Activated CD8-positive, alpha-beta T cell treated with anti-CD3 and anti-CD28 coated beads for 36 hours (primary cell): ENCODE results near the gene MTMR3. TPM values are rescaled to one million over a fixed set of nuclear protein-coding genes. Genes with fewer than 3 reads are reported as not detected.

Experiments
- ATAC-seq: fragments of 200-7000 bp; cut with Tn5 transposase; one replicate; pipeline ENCODE4 v1.10.0; 2021; ENCODE audit warnings: mild to moderate bottlenecking, moderate library complexity
- CTCF ChIA-PET: fragments of 350-600 bp; sonication (Branson Sonifier 250); formaldehyde crosslinking; loops from one replicate; lab custom pipeline; 2021; ENCODE audit warnings: antibody characterized with exemption; lab: Charles Lee
- POLR2A ChIA-PET: fragments of 350-600 bp; sonication (Branson Sonifier 250); formaldehyde crosslinking; loops from one replicate; lab custom pipeline; 2021; ENCODE audit warnings: antibody characterized with exemption; lab: Charles Lee
- DNase-seq: peaks from one replicate; pipeline ENCODE4 v3.0.0-alpha.2; 2020
- H3K27ac Mint-ChIP-seq: one replicate; pipeline ENCODE4 v1.8.0; 2021; ENCODE audit warnings: mild to moderate bottlenecking, mixed read lengths
- H3K27me3 Mint-ChIP-seq: one replicate; pipeline ENCODE4 v1.8.0; 2021; ENCODE audit warnings: mixed read lengths
- H3K36me3 Mint-ChIP-seq: one replicate; pipeline ENCODE4 v1.8.0; 2021; ENCODE audit warnings: low read depth, mixed read lengths
- H3K4me1 Mint-ChIP-seq: one replicate; pipeline ENCODE4 v1.8.0; 2021; ENCODE audit warnings: low read depth, mixed read lengths
- H3K4me3 Mint-ChIP-seq: one replicate; pipeline ENCODE4 v1.8.0; 2021; ENCODE audit warnings: mild to moderate bottlenecking, moderate library complexity, mixed read lengths
- H3K9me3 Mint-ChIP-seq: one replicate; pipeline ENCODE4 v1.8.0; 2021; ENCODE audit warnings: mixed read lengths
- CTCF ChIP-seq: fragments of 200-600 bp; IDR thresholded peaks from one replicate; pipeline ENCODE4 v1.8.0; 2022; ENCODE audit warnings: antibody characterized with exemption, mild to moderate bottlenecking
- intact Hi-C: fragments of 100-400 bp; cut with micrococcal nuclease; formaldehyde crosslinking; loops from one replicate; pipeline ENCODE4 v1.10.0; 2022
- total RNA-seq, 2 experiments: library from RNA; stranded (reverse); gene quantifications; one replicate each; pipeline ENCODE4 v1.2.3, GENCODE V29; 2021

The MTMR3 gene
- total RNA-seq, 2 experiments from 2014 or later: 19.5 to 21.3 TPM

GRCh38 chr22:29917052-29917902, 34.3 kb downstream of the MTMR3 start:
- intact Hi-C loops: no loop called here
- DNase-seq (no peak), ATAC-seq (no peak)
- POLR2A ChIA-PET: interaction anchor here (1.0 kb wide), 1 partner anchor 38 kb away, joined by 3 read pairs; no protein-coding TSS in a partner anchor
- no peaks in the 10 kb centered on the region for H3K9me3 Mint-ChIP-seq
- H3K4me3 Mint-ChIP-seq: no peak overlapping the region
- no peaks in the 10 kb centered on the region for H3K27me3 Mint-ChIP-seq
- CTCF ChIA-PET: interaction anchor here (1.5 kb wide), 1 partner anchor 9 kb away, joined by 4 read pairs; no protein-coding TSS in a partner anchor
- H3K36me3 Mint-ChIP-seq: peaks cover 2% of the 10 kb centered on the region
- H3K4me1 Mint-ChIP-seq: peaks cover 53% of the 10 kb centered on the region
- H3K27ac Mint-ChIP-seq: no peak overlapping the region
- no peak for TF ChIP-seq CTCF

GRCh38 chr22:29925402-29925801, 42.4 kb downstream of the MTMR3 start:
- Mint-ChIP-seq H3K27me3 (no peaks in the 10 kb centered on the region), H3K4me3 (no peak overlapping the region), H3K27ac (no peak overlapping the region), H3K36me3 (peaks cover 5% of the 10 kb centered on the region), H3K4me1 (peaks cover 29% of the 10 kb centered on the region), H3K9me3 (peaks cover 5% of the 10 kb centered on the region)
- no peak for TF ChIP-seq CTCF
- ATAC-seq: no peak
- no peak for DNase-seq
- CTCF ChIA-PET: no interaction called here
- POLR2A ChIA-PET: no interaction called here
- intact Hi-C loops: no loop called here

- TF ChIP-seq CTCF: no peak
- no peaks in the 10 kb centered on the region for H3K27me3 Mint-ChIP-seq
- H3K27ac Mint-ChIP-seq: no peak overlapping the region
- ATAC-seq: no peak
- POLR2A ChIA-PET: no interaction called here
- peaks cover 28% of the 10 kb centered on the region for H3K4me1 Mint-ChIP-seq
- no peak for DNase-seq
- peaks cover 5% of the 10 kb centered on the region for H3K36me3 Mint-ChIP-seq
- no peak overlapping the region for H3K4me3 Mint-ChIP-seq
- H3K9me3 Mint-ChIP-seq: peaks cover 5% of the 10 kb centered on the region
- CTCF ChIA-PET: no interaction called here
- intact Hi-C loops: no loop called here
These were observed 43.1 kb downstream of the MTMR3 start for GRCh38 chr22:29926057-29926456.

- Mint-ChIP-seq H3K4me3 (no peak overlapping the region), H3K4me1 (peaks cover 43% of the 10 kb centered on the region), H3K27me3 (no peaks in the 10 kb centered on the region), H3K27ac (no peak overlapping the region), H3K36me3 (no peaks in the 10 kb centered on the region), H3K9me3 (no peaks in the 10 kb centered on the region)
- ATAC-seq: no peak
- DNase-seq: no peak
- ChIA-PET POLR2A (no interaction called here), CTCF (interaction anchor here (2.6 kb wide), 1 partner anchor 73 kb away, joined by 7 read pairs; no protein-coding TSS in a partner anchor)
- TF ChIP-seq CTCF: no peak
- intact Hi-C loops: no loop called here
These were observed 49.2 kb downstream of the MTMR3 start for GRCh38 chr22:29932136-29932535.

- no peak for TF ChIP-seq CTCF
- DNase-seq: no peak
- H3K36me3 Mint-ChIP-seq: no peaks in the 10 kb centered on the region
- H3K9me3 Mint-ChIP-seq: peaks cover 1% of the 10 kb centered on the region
- no peak for ATAC-seq
- H3K27me3 Mint-ChIP-seq: no peaks in the 10 kb centered on the region
- peaks cover 49% of the 10 kb centered on the region for H3K4me1 Mint-ChIP-seq
- no peak overlapping the region for H3K27ac Mint-ChIP-seq
- CTCF ChIA-PET: interaction anchor here (1.0 kb wide), 1 partner anchor 71 kb away, joined by 3 read pairs; no protein-coding TSS in a partner anchor
- POLR2A ChIA-PET: no interaction called here
- no peak overlapping the region for H3K4me3 Mint-ChIP-seq
- intact Hi-C loops: no loop called here
These were observed 50.6 kb downstream of the MTMR3 start for GRCh38 chr22:29933619-29934018.
